Fibroblast of villous mesenchyme (primary cell): ENCODE measurements around the gene AKAP14. TPM values are rescaled to one million over a fixed set of nuclear protein-coding genes. Genes with fewer than 3 reads are reported as not detected.
"Not testable (repeated sequence)": the region's sequence is repeated elsewhere in the genome, so short reads cannot be mapped to it uniquely, and the experiment has no call there.

Experiments
- DNase-seq: peaks from one replicate; pipeline ENCODE4 v3.0.0-alpha.2; 2010; ENCODE audit warnings: low read depth
- H3K4me3 ChIP-seq: 2 replicates; pipeline ENCODE4 v1.5.1; 2011; ENCODE audit warnings: low read depth, mild to moderate bottlenecking, low read length
- CTCF ChIP-seq: IDR thresholded peaks from 2 replicates; pipeline ENCODE4 v1.5.1; 2012; ENCODE audit warnings: low read depth, mild to moderate bottlenecking, low read length; ENCODE audit not compliant: insufficient read depth
- total RNA-seq: library from RNA; depleted of rRNA; stranded (reverse); fragments of >200 nt; gene quantifications from 2 replicates; pipeline ENCODE4 v1.2.3, GENCODE V29; 2012

AKAP14 gene
- total RNA-seq, 1 donor: not detected

GRCh38 chrX:119954374-119954773 is 58.7 kb downstream of the AKAP14 start:
- no peak for TF ChIP-seq CTCF
- no peak for DNase-seq
- no peak overlapping the region for H3K4me3 ChIP-seq

DNA sequence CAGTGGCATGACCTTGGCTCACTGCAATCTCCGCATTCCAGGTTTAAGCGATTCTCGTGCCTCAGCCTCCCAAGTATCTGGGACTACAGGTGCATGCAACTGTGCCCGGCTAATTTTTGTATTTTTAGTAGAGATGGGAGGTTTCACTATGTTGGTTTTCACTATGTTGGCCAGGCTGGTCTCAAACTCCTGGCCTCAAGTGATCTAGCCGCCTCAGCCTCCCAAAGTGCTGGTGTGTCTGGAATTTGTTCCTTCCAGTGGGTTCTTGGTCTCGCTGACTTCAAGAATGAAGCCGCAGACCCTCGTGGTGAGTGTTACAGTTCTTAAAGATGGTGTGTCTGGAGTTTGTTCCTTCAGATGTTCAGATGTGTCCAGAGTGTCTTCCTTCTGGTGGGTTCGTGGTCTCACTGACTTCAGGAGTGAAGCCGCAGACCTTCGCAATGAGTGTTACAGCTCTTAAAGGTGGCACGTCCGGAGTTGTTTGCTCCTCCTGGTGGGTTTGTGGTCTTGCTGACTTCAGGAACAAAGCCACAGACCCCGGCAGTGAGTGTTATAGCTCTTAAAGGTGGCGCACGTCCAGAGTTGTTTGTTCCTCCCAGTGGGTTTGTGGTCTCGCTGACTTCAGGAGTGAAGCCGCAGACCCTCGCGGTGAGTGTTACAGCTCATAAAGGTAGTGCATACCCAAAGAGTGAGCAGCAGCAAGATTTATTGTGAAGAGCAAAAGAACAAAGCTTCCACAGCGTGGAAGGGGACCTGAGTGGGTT is 60.3 kb downstream of the AKAP14 start:
- not testable (repeated sequence) for H3K4me3 ChIP-seq, DNase-seq

DNA sequence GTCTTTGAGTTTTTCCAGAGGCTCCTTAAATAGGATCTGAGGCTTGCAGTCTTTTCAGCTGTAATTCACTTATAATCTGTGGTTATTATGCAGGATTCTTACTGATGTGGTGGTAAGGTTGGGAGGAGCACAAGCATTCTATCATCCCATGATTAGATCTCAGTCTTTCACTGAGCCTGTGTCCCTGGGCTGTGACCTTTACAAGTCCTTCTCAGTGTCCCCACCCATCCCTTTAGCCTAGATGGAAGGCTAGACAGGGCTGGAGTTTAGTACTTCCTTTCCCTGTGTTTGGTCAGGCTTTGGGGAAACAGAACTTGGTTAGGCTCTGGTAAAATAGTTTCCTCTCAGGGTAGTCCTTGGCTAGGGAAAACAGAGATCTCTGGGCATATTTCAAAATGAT is 64.9 kb downstream of the AKAP14 start:
- TF ChIP-seq CTCF: no peak
- DNase-seq: no peak
- no peak overlapping the region for H3K4me3 ChIP-seq

DNA sequence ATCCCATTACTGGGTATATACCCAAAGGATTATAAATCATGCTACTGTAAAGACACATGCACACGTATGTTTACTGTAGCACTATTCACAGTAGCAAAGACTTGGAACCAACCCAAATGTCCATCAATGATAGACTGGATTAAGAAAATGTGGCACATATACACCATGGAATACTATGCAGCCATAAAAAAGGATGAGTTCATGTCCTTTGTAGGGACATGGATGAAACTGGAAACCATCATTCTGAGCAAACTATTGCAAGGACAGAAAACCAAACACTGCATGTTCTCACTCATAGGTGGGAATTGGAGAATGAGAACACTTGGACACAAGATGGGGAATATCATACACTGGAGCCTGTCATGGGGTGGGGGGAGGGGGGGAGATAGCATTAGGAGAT is 71.1 kb downstream of the AKAP14 start:
- DNase-seq: not testable (repeated sequence)

More for the DNA sequence above, 71.1 kb downstream of the AKAP14 start:
- H3K4me3 ChIP-seq: not testable (repeated sequence)

Other genes with a start within 250 kb of the AKAP14 start
- gene SEPTIN6, start 202.7 kb upstream of the AKAP14 start, total RNA-seq: 17.1 and 17.7 TPM in 2 replicates
- 0.43 TPM in 1 of 2 replicates, not detected in the other for gene SOWAHD, start 137.3 kb upstream of the AKAP14 start, total RNA-seq
- gene RPL39, start 104.3 kb upstream of the AKAP14 start, total RNA-seq: 937 and 1,300 TPM in 2 replicates
- 1.3 and 1.7 TPM in 2 replicates for gene UPF3B, start 42.9 kb upstream of the AKAP14 start, total RNA-seq
- 9.1 and 12.9 TPM in 2 replicates for gene RNF113A, start 24.2 kb upstream of the AKAP14 start, total RNA-seq
- gene NDUFA1, start 24.1 kb upstream of the AKAP14 start, total RNA-seq: 67.8 and 68.6 TPM in 2 replicates
- 3.9 and 4.8 TPM in 2 replicates for gene NKAP, start 47.9 kb downstream of the AKAP14 start, total RNA-seq
- gene RHOXF2B, start 181.8 kb downstream of the AKAP14 start, total RNA-seq: not detected in 2 replicates
- gene RHOXF1, start 220.0 kb downstream of the AKAP14 start, total RNA-seq: not detected in 2 replicates